GM18498 (cell line): ENCODE measurements around the gene MISFA.
"Not testable (repeated sequence)": the region's sequence is repeated elsewhere in the genome, so short reads cannot be mapped to it uniquely, and the experiment has no call there.

Source experiments
- ATAC-seq: cut with Tn5 transposase; IDR thresholded peaks from one replicate; pipeline ENCODE4 v1.9.1; 2021; ENCODE audit warnings: mild to moderate bottlenecking, moderate library complexity; ENCODE audit not compliant: unreplicated experiment

The MISFA gene

GRCh38 chr11:18617688-18618341 lies 18.2 kb downstream of the MISFA start:
- ATAC-seq = peak; percentile 39

DNA sequence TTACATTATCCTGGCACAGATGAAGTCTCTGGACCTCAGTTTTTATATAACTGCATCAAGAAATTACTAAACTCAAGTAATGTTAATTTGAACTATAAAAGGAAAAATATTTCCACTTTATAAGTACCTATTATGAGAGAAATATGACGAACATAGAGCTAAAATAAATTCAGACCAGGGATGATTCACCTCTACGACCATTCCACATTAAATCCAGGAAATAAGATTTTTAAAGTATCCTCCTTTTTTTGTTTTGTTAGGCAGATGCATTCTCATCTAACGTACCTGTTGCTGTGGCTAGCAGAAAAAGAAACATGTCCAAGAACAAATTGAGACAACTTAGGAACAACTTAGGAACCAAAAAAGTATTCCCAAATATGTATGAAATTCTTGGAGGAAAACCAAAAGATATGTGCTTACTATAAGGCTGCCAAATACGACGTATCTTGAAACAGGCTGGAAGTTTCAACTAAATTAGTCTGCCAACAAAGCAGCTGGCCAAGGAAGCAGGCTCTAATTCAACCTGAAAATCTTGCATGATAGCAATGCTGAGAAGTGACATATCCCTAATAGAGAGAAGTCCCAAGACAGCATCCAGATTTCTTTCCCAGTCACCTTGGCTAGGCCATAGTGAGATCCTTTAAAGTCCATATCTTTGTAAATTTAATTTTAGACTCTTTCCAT lies 18.9 kb downstream of the MISFA start:
- ATAC-seq = no peak

DNA sequence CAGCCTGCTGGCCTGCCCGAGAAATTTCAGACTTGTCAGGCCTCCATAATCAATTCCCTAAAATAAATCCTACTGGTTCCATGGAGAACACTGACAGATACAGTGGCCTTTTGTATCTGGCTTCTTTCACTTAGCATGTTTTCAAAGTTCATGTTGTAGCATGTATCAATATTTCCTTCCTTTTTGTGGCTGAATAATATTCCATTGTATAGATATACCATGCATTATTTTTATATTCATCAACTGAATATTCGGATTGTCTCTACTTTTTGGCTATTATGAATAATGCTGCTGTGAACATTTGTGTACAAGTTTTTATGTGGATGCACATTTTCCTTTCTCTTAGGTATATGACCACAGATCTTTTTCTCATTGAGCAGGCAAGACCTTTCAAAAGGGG lies 24.1 kb downstream of the MISFA start:
- no peak for ATAC-seq

- no peak for ATAC-seq
Measured at GRCh38 chr11:18624161-18624560, 24.6 kb downstream of the MISFA start.

DNA sequence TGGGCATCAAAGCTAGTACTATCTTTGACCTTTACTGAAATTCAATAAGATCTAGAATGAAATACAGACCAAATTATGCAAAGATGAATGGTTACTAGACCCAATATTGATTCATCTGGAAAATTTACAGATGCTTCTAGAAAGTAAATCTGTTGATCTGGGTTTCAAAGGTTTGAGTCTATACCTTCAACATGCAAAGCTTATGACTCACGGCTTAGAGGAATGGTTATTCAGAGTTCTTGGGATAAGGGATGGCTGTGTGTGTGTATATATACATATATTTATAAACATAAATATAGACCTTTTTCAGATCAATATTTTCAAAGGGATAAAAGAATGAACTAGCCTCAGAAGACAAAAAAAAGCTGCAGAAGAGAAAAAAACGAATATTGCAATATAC lies 33.3 kb downstream of the MISFA start:
- no peak for ATAC-seq

GRCh38 chr11:18633256-18634139 lies 33.9 kb downstream of the MISFA start:
- ATAC-seq = peak; percentile 63

GRCh38 chr11:18634140-18635032 lies 34.8 kb downstream of the MISFA start, which contains the start of gene SPTY2D1:
TSS of gene SPTY2D1 (minus strand) at chr11:18634342. CDS start at chr11:18634257, 85 bp downstream.
- ATAC-seq = peak; percentile 94

DNA sequence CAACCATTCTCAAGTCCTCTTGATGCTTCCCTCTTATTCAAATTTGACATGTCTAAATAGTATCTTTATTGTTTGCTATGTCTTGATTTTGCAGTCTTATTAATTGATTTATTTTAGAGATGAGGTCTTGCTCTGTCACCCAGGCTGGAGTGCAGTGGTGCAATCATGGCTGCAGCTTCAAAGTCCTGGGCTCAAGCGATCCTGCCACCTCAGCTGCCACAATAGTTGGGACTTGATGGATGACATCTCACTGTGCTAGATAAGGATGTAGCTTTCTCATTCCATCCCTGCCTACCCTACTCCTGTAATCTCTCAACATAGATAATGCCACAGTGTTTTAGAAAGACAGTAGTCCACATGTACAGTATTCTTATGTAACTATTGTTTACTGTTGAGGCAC lies 42.1 kb downstream of the MISFA start:
- ATAC-seq = no peak

DNA sequence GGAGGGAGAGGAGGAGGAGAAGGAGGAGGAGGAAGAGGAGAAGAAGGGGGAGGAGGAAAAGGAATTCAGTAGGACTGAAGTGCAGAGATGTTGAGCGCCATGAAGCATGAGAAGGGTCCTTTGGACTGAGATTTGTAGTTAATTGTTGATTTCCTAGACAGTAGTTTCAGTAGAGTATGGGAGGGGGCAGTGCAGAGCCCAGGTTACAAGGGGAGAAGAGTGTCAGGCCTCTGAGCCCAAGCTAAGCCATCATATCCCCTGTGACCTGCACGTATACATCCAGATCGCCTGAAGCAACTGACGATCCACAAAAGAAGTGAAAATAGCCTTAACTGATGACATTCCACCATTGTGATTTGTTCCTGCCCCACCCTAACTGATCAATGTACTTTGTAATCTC lies 43.4 kb downstream of the MISFA start:
- ATAC-seq = not testable (repeated sequence)

DNA sequence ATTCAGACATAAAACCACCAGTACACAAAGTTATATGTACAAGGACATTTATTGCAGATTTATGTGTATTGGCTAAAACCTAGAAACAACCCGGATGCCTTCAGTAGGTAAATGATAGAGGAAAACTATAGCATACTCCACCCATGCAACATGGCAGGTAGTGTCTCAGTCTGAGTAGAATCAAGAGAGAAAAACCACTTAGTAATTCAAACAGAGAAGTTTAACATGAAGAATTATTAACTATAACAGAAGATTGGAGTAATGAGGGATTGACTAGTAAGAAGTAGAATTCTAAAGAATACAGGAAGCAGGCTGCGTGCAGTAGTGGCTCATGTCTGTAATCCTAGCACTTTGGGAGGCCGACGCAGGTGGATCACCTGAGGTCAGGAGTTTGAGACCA lies 50.8 kb downstream of the MISFA start:
- no peak for ATAC-seq

- ATAC-seq = no peak
Measured at GRCh38 chr11:18650859-18651557, 51.4 kb downstream of the MISFA start.
